Measurements from ENCODE around the gene SEL1L2. TPM values are rescaled to one million over a fixed set of nuclear protein-coding genes. Genes with fewer than 3 reads are reported as not detected.

The SEL1L2 gene
- total RNA-seq, 2 donors from 2014 or later = not detected

DNA sequence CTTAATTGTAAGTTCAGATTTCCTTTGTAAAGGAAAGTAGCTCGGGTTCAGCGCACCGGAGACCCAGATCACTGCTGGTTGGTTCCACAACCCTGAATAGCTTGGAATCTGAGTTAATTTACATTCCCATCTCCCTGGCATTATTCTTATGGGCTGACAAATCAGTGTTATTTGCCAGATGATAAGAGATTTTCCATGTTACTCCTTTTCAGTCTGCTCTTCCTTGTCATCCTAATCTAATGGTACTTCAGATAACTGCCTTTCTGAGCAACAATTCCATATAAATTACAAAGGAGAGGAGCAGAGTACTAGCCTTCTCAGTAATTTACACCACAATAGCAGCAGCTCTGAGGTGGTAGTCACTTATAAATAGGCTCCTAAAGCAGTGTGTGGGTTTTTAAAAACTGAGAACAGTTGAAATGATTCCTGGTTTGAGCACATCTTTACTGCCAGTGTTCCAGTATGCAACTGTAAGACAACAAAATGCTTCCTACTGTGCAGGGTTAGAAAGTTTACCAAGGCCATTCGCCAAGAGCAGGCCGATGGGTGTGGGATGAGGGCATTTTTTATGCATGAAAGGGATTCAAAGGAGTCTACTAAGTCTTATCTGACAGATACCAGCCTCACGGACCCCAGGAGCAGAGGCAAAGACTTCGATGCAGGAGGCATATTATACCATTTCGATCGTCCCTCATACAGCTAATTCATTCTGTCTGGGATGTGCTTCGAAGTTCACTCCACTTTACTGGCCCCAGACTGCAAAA is 115.8 kb downstream of the SEL1L2 start:
- intact Hi-C loops (cut with DNase I) = no loop called here
- DNase-seq (no peak), ATAC-seq (no peak)
- TF ChIP-seq, protein P1, sequence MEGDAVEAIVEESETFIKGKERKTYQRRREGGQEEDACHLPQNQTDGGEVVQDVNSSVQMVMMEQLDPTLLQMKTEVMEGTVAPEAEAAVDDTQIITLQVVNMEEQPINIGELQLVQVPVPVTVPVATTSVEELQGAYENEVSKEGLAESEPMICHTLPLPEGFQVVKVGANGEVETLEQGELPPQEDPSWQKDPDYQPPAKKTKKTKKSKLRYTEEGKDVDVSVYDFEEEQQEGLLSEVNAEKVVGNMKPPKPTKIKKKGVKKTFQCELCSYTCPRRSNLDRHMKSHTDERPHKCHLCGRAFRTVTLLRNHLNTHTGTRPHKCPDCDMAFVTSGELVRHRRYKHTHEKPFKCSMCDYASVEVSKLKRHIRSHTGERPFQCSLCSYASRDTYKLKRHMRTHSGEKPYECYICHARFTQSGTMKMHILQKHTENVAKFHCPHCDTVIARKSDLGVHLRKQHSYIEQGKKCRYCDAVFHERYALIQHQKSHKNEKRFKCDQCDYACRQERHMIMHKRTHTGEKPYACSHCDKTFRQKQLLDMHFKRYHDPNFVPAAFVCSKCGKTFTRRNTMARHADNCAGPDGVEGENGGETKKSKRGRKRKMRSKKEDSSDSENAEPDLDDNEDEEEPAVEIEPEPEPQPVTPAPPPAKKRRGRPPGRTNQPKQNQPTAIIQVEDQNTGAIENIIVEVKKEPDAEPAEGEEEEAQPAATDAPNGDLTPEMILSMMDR (IDR thresholded peaks at IDR 0.05) = no peak
- no peak for TF ChIP-seq POLR2A (IDR thresholded peaks at IDR 0.05)
- 59 to 62% methylated on average over 10 of the region's 10 CpGs for WGBS, 2 donors
- Histone ChIP-seq H3K4me1 (no peaks in the 10 kb centered on the region), H3K36me3 (replicated peaks in 1 of 2; ENCODE audit: insufficient read depth in 1 of 2, low read depth in 2 of 2) (no peaks in the 10 kb centered on the region), H3K27ac (no peak overlapping the region), H3K9me3 (no peaks in the 10 kb centered on the region), H3K27me3 (no peaks in the 10 kb centered on the region), H3K4me3 (no peak overlapping the region)

DNA sequence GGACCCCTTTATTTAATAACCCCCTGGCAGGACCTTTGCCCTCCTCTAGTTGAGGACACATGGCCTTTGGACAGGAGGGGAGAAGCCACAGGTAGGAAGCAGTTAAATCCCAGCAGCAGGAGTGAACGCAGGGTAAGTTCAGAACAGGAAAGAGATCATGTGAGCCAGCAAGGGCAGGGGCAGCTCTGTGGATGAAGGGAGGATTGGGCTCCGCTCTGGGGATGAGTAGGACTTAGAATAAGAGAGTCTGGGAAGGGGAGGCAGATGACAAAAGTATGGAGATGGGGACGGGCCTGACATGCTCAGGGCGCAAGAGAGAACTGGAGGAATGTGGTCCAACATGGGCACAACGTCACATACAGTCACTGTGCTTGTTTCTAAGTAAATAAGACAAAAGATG is 116.6 kb downstream of the SEL1L2 start:
- 65 to 71% methylated on average over 5 of the region's 5 CpGs for WGBS, 2 donors
- ATAC-seq (no peak), DNase-seq (no peak)
- H3K9me3 ChIP-seq = no peaks in the 10 kb centered on the region
- no peak overlapping the region for H3K27ac ChIP-seq
- no peaks in the 10 kb centered on the region for H3K4me1 ChIP-seq
- no peak overlapping the region for H3K4me3 ChIP-seq
- no peaks in the 10 kb centered on the region for H3K27me3 ChIP-seq
- H3K36me3 ChIP-seq (replicated peaks in 1 of 2; ENCODE audit: insufficient read depth in 1 of 2, low read depth in 2 of 2) = no peaks in the 10 kb centered on the region
- TF ChIP-seq, protein P1 (IDR thresholded peaks at IDR 0.05) = no peak
- TF ChIP-seq POLR2A (IDR thresholded peaks at IDR 0.05) = no peak
- intact Hi-C loops (cut with DNase I) = no loop called here

DNA sequence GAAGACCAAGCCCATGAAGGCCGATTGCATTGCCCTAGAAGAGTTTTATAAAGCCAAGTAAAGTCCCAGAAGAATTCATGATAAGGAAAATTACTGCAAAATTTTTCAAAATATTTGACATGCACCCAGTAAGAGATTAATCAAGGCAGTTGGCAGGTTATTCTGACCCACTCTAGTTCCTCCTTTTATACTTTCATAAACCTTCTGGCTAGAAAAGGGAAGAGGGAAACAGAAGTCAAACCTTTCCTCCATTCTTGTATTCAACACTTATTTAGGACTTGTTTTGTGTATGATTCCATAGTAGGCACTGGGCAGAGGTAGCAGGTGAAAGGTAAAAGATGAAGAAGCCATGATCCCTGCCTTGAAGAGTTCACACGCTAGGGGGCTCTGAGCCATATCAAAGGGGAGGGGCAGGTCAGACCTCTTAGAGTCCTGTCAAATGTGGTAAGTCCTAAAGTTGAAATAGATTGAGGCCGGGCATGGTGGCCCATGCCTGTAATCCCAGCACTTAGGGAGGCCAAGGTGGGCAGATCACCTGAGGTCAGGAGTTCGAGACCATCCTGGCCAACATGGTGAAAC is 120.2 kb downstream of the SEL1L2 start:
- no peaks in the 10 kb centered on the region for H3K9me3 ChIP-seq
- TF ChIP-seq, protein P1 (IDR thresholded peaks at IDR 0.05) = no peak
- no peak for TF ChIP-seq POLR2A (IDR thresholded peaks at IDR 0.05)
- ATAC-seq = no peak
- H3K36me3 ChIP-seq (replicated peaks in 1 of 2; ENCODE audit: insufficient read depth in 1 of 2, low read depth in 2 of 2) = no peaks in the 10 kb centered on the region
- H3K27ac ChIP-seq = no peak overlapping the region
- no peaks in the 10 kb centered on the region for H3K27me3 ChIP-seq
- H3K4me3 ChIP-seq = no peak overlapping the region
- intact Hi-C loops (cut with DNase I) = no loop called here
- no peaks in the 10 kb centered on the region for H3K4me1 ChIP-seq
- no peak for DNase-seq
- WGBS, 2 donors = 59 to 73% methylated on average over 4 of the region's 4 CpGs

DNA sequence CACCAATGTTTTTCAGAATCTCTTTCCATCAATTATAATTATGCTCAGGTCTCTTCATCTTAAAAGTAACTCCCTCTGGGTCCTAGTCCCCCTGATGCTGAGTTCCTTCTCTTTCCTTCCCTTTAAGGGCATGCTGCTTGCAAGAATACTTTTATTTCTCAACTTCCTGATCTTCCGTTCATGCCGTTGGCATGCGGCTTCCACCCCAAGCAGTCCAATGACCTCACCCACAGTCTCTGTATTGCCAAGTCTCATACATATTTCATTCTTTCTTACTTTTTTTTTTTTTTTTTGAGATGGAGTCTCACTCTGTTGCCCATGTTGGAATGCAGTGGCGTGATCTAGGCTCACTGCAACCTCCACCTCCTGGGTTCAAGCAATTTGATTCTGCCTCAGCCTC is 122.1 kb downstream of the SEL1L2 start:
- Histone ChIP-seq H3K9me3 (no peaks in the 10 kb centered on the region), H3K36me3 (replicated peaks in 1 of 2; ENCODE audit: insufficient read depth in 1 of 2, low read depth in 2 of 2) (no peaks in the 10 kb centered on the region), H3K27me3 (no peaks in the 10 kb centered on the region), H3K4me3 (no peak overlapping the region), H3K4me1 (no peaks in the 10 kb centered on the region), H3K27ac (no peak overlapping the region)
- TF ChIP-seq POLR2A (IDR thresholded peaks at IDR 0.05) = no peak
- TF ChIP-seq, protein P1 (IDR thresholded peaks at IDR 0.05) = no peak
- DNase-seq (peak in 1 of 4 donors; percentile 28), ATAC-seq (no peak)
- intact Hi-C loops (cut with DNase I) = no loop called here
- 77 to 82% methylated on average over 4 of the region's 4 CpGs for WGBS, 2 donors
